Ishikawa (cell line): ENCODE measurements around the gene GPX4.

Experiments
- CREB1 ChIP-seq: IDR thresholded peaks from 2 replicates; pipeline ENCODE4 v1.6.1; 2012; ENCODE audit warnings: low read depth
- EGR1 ChIP-seq: IDR thresholded peaks from 2 replicates; pipeline ENCODE4 v1.6.1; 2012
- EP300 ChIP-seq: IDR thresholded peaks from 2 replicates; pipeline ENCODE4 v1.6.1; 2012; ENCODE audit warnings: borderline replicate concordance
- FOXM1 ChIP-seq: IDR thresholded peaks from 2 replicates; pipeline ENCODE4 v1.6.1; 2012; ENCODE audit warnings: low read depth, borderline replicate concordance
- MAX ChIP-seq: IDR thresholded peaks from 2 replicates; pipeline ENCODE4 v1.6.1; 2012
- NFIC ChIP-seq: IDR thresholded peaks from 2 replicates; pipeline ENCODE4 v1.6.1; 2012
- RAD21 ChIP-seq: IDR thresholded peaks from 2 replicates; pipeline ENCODE4 v1.6.1; 2012; ENCODE audit warnings: low read depth
- TAF1 ChIP-seq: IDR thresholded peaks from 2 replicates; pipeline ENCODE4 v1.6.1; 2012; ENCODE audit warnings: low read depth, mild to moderate bottlenecking
- TCF12 ChIP-seq: IDR thresholded peaks from 2 replicates; pipeline ENCODE4 v1.6.1; 2012; ENCODE audit warnings: low read depth
- TEAD4 ChIP-seq: IDR thresholded peaks from 2 replicates; pipeline ENCODE4 v1.6.1; 2012
- YY1 ChIP-seq: IDR thresholded peaks from 2 replicates; pipeline ENCODE4 v1.6.1; 2012; ENCODE audit warnings: low read depth
- ZBTB7A ChIP-seq: IDR thresholded peaks from 2 replicates; pipeline ENCODE4 v1.6.1; 2012; ENCODE audit warnings: low read depth

- TF ChIP-seq TAF1 = no peak
- no peak for TF ChIP-seq MAX
- TF ChIP-seq CREB1 = no peak
- TF ChIP-seq EGR1 = no peak
- peak; percentile 83 for TF ChIP-seq ZBTB7A
- no peak for TF ChIP-seq YY1
- no peak for TF ChIP-seq FOXM1
- no peak for TF ChIP-seq TCF12
- TF ChIP-seq EP300 = no peak
- TF ChIP-seq RAD21 = no peak
- no peak for TF ChIP-seq TEAD4
- no peak for TF ChIP-seq NFIC
These were observed 36.3 kb upstream of the GPX4 start for GRCh38 chr19:1067341-1067957.
